ENCODE results near the gene GTF2F2.

Gene GTF2F2

DNA sequence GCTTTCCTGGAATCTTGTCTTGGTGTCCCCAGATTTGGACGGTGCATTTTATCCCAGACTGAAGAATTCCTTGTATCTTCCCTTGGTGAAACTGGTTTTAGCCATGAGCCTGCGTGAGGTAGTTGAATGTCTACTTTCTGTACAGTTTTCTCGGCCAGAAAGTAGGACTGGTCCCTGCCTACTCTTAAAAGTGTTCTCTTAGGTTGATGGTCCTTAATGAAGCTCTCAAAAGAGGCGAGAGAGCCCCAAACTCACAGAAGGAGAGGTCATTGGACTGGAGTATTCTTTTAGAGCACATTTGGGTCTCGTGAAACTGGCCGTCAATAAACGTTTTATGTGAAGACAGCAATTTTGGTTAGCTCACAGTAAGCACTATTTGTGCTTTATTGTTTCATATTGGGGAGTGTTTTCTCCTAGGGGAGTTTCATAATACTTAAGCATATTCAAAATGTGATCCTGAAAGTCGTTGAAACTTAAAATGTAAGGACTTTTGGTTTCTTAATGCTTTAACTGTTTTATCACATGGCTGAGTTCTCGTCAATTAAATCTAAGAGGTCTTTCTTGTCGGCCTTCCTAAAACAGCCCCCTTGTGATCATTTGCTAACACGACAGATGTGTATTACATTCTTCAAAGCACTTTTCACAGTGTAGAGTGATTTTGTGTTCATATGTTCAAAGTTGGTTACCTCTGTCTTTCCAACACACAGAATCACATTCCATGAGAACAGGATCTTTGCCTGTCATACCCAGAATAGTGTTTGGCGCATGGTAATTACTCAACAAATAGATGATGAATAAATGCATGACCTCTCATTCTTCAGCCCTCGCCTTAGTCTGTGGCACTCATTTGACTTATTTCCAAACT lies 889 bp downstream of the GTF2F2 start:
- no peak for DNase-seq (ENCODE audit: low spot score)

DNA sequence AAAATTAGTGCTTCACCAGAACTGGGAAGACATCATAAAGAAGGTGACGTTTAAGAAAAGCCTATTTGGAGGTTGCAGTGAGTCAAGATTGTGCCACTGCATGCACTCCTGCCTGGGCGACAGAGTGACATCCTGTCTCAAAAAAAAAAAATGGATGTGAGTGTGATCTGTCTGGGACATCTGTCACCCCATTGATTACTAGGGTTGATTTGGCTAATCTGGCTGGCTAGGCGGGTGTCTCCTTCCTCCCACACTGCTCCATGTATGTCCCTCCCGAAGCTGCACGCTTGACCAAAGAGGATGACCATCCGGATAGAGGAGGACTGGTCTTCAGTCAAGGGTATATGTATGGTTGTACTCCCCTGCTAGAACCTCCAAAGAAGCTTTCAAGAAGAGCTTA lies 2.6 kb downstream of the GTF2F2 start:
- no peak for DNase-seq (ENCODE audit: low spot score)

DNA sequence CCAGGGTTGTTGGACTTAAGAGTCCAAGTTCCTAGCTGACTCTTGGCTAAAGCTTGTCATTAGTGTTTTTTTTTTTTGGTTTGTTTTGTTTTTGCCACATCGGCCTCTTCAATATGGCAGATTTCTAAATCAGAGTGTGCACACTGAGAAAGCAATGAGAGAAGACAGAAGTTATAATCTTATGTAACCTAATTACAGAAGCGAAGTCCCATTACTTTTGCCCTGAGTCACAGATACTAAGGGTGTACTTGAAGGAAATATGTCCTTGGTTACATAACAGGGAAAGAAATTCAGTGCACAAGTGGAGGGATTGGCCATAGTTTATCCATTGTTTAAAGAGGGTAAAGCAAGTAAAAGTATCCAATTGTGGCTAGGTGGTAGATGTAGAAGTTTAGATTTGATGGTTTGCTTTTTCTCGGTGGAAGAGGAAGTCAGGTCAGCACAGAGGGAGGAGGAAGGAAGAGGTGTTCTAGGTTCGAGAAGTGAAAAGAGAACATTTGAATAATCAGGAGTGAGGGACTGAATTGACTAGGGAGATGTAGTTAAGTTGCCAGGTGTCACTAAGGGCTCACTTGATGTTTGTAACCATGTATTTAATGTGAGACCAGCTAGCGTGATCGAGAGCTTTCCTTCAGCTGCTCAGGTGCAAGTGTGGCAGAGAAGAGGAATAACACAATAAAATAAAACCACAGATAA lies 12.2 kb downstream of the GTF2F2 start:
- no peak for DNase-seq (ENCODE audit: low spot score)

DNA sequence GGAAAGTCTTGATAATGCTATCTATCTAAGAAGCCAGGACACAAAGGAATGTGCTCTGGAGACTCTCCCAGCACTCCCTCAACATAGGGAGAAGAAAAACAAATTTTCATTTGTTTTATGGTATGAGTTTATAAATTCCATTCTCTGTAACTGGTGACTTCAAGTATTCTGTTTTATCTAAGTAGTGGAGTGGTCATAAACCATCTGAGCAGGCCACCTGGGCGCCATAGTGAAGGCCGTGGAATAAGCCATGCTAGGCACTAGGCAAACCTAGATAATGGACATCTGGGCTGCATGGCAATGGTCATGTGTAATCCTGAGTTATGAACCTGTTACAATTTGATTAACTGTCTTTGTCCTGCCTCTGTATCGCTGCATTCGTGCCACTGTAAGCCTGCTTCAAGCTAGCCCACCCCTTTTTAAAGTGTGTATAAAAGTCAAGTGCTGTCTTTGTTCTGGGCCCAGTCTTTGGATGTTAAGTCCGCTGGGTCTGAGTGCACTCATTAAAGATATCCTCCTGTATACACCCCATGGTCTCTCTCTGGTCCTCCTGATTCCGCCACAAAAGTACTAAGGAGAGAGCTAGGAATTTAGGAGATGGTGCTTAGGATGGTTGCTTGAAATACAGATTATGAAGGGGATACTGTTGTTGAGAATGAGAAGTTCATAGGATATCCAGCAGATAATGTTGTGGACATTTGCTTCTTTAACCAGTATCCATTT lies 13.2 kb downstream of the GTF2F2 start:
- no peak for DNase-seq (ENCODE audit: low spot score)

DNA sequence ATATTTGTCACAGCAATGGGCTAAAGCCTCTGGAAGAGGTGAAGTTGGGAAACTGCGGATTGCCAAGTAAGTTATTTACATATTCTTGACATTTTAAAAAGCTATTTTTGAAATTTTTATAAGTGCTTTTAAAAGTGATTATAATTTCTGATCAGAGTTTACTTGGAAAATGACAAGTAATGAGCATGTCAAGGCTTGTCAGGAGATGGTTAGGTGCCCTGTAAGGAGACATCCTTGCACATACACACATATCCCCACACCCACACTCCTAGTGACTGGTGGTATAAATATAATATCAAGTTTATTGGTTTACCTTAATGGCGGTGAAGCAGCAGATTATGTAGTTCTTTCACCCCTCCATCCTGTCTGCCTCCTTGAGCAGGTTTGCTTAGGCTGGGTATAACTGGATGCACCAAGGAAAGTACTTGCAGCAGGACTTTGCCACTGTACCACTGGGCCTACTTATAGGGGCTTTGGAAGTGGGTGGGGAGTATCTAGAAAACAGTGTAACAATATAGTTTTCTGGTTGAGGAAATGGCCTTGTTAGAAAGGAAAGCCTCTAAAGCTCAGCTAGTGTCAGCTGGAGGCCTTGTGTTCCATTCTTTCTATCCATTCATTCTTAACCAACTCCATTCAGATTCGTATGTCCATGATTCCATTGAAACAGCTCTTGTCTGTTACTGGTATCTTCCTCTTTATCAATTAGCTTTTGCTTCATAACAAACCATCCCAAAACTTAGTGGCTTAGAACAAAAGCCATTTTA lies 16.6 kb downstream of the GTF2F2 start:
- DNase-seq (ENCODE audit: low spot score) = no peak

DNA sequence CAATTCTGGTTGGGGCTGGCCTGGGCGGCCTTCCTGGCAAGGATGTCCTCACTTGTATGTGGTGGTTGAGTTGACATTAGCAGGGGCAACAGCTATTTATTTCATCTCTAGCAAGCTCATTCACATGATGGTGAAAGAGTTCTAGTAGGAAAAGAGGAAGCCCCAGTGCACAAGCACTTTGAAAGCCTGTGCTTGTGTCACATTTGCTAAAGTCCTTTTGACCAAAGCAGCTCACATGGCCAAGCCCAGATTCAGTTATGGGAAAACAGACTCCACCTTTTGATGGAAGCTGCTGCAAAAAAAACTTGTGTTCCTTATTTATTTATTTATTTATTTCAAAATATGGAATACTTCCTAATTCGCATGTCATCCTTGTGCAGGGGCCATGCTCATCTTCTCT lies 17.2 kb downstream of the GTF2F2 start:
- no peak for DNase-seq (ENCODE audit: low spot score)

DNA sequence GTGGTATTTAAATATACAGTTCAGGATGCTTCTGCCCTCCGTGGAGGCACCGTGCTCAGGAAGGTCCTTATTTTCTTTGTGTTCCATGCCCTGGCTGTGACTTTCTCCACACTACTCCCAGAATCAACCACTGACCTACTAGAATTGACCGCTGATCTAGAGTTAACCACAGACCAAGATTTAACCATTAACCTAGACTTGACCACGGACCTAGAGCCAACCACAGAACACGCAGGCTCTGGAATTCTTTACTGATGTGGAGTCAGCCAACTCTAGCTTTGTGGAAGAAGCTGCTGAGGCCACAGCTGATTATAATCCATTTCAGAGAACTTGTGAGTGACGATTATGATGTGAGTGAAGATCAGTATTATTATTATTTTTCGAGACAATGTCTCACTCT lies 18.0 kb downstream of the GTF2F2 start:
- DNase-seq (ENCODE audit: low spot score) = no peak

DNA sequence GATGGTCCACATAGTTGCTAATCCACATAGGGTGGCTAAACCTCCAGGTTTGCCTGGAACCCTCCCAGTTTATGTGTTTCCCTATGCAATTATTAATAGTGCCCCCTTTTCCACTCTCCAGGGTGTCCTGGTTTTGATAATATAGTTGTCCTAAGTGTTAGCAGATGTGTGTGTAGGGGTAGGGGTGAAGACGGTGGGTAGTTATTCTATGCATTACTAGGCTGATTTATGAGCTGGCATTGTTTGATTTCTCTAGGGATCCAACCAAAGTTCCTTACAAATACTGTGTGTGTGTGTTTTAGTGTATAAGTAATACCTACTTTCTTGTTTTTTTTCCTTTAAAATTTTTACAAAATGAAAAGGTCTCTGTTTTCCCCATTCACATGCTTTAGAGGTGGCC lies 21.1 kb downstream of the GTF2F2 start:
- DNase-seq (ENCODE audit: low spot score) = no peak

DNA sequence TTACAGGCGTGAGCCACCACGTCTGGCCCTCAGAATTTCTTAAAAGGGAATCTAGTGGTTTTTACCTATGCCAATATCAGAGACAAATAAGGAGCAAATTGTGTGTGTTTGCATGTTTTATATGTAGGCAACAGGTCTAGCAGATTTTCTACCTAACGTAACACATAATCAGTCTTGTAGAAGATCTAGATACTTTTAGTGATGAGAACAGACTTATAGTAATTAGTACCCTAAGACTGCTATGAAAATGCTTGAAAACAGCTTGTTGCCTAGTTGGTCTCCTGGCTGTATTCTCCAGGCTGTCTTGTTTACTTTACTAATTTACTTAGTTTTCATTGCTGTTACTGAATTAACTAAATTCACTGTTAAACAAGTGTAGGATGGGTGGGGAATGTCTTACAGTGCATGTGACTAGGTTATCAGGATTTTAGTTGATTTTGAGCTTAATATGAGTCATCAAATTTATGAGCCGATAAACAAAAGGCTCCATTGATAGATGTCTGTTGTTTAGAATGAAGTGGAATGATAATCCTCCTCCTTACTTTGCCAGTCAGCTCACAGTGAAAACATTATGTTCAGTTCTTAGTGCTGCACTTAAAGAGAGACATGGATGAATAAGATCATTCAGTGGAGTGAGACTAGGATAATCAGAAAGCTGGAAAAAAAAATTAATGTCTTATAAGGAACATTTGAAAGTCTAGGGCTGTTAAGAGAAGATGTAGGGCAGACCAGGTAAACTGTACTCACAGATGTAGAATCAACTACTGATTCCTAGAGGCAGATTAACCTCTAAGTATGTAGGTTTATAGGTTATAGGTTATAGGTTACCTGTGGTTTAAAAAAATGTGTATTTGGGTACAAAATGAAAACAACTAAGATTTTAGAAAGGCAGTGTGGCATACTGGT lies 22.4 kb downstream of the GTF2F2 start:
- no peak for DNase-seq (ENCODE audit: low spot score)

DNA sequence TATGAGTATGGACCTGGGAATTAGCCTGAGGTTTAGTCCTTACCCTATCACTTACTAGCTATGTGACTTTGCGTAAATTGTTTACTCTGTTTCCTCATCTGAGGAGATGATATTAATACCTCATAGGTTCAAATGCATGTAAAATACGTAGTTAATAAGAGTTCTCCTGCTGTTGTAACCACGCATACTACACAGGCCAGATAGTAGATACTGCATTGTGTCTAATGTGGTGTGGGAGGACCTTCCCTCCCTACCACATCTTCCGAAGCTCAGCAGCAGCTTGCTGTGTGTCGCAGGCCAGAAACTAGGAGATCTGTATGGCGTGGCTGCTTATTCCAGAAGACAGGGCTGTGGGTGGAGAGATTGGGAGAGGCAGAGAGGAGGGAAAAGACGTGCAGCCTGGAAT lies 23.0 kb downstream of the GTF2F2 start:
- no peak for DNase-seq (ENCODE audit: low spot score)

DNA sequence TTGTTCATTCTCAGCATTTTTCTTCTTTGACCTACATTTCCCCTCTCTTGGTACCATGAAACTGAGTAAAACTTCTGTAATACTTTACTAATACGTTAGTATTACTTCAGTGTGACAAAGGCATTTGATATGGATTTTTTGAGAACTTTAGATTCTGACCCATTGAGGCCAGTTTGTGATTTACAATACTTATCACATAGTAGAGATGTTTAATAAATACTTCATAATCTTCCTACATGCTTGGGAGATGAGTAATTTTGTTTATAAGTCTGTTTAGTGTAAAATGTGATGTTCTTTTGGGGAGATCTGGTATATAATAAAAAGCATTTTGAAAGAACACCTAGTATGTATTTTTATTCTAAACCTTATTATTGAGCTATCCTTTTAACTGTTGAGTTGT lies 29.7 kb downstream of the GTF2F2 start:
- no peak for DNase-seq (ENCODE audit: low spot score)

DNA sequence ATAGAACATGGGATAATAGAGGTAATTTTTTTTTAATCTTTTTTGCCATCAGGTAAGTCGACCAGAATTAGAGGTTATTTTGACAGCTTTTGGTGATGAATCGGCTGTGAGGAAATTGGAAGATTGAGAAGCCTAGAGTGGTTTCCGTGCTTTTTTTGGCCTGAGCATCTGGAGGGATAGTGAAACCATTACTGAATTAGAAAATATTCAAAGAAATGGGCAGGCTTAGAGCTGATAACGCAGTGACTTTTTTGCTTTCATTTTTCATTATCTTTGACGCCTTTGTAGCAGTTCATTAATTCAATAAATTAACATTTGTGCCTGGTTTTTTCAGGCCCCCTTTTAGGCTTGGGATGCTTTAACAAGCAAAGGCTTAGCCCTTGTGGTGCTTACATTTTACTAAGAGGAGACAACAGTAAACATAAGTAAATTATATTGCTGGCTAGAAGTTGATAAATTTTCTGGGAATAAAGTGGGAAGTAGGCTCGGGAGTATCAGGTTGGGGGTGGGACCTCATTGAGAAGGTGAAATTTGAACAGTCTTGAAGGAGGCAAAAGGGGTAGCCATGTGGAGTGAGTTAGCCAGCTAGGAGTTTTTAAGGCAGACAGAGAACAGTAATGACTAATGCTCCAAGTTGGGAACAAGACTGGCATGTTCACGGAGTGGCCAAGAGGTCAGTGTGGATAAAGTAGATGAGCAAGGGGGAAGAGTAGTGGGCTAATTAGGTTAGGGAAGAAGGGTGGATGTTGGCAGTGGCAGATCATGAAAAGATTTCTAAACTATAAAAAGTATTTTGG lies 36.5 kb downstream of the GTF2F2 start:
- no peak for DNase-seq (ENCODE audit: low spot score)

DNA sequence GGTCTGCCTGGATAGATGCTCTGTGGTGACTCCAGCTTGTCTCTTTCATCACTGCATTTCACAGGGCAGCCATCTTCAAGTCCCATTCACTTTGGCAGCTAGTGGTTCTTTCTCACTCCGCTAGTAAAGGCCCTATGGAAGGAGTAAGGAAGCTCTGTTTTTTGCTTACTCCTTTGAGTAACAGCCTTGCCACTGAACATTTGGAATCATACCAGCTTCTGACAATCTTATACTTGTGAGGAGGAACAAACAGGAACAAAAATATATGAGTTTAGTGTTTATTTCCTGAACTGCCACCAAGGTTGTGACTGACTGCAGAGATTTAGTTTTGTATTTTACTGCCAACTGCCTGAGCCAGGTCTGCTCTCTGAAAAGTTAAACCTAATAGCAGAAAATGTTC lies 41.9 kb downstream of the GTF2F2 start:
- peak; percentile 24 for DNase-seq (ENCODE audit: low spot score)

DNA sequence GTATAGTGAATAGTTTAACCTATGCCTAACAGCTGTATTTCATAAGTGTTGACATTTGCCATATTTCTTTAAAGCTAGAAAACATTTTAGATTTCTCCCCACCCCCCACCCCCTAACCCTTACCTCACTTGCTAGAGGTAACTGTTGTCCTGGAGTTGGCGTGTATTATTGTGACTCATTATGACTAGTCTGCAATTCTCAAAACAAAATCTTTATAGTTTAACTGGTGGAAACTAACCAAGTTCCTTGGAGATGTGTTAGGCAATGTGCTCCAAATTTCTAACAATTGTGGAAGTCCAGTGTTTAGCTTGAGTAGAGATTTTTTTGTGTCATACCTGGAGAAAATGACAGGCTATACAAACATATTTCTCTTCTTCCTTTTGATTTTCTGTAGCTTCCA lies 42.5 kb downstream of the GTF2F2 start:
- DNase-seq (ENCODE audit: low spot score) = peak; percentile 77

DNA sequence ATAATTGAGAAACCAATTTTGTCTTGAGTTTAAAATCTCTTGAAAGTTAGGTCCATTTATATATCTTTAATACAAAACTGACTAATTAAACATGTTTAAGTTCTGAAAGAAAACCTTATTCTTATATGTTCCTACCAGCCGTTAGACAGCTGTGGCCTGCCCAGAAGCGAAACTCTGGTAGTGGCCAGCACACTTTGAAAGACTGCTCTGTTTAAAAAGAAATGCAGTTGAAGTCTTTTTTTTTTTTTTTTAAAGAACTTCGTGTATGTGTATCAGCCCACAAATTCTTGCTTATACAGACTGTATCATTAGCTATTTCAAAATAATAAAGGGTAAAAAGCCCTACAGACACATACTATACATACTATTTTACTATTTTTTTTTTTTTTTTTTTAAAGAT lies 46.5 kb downstream of the GTF2F2 start:
- DNase-seq (ENCODE audit: low spot score) = no peak

DNA sequence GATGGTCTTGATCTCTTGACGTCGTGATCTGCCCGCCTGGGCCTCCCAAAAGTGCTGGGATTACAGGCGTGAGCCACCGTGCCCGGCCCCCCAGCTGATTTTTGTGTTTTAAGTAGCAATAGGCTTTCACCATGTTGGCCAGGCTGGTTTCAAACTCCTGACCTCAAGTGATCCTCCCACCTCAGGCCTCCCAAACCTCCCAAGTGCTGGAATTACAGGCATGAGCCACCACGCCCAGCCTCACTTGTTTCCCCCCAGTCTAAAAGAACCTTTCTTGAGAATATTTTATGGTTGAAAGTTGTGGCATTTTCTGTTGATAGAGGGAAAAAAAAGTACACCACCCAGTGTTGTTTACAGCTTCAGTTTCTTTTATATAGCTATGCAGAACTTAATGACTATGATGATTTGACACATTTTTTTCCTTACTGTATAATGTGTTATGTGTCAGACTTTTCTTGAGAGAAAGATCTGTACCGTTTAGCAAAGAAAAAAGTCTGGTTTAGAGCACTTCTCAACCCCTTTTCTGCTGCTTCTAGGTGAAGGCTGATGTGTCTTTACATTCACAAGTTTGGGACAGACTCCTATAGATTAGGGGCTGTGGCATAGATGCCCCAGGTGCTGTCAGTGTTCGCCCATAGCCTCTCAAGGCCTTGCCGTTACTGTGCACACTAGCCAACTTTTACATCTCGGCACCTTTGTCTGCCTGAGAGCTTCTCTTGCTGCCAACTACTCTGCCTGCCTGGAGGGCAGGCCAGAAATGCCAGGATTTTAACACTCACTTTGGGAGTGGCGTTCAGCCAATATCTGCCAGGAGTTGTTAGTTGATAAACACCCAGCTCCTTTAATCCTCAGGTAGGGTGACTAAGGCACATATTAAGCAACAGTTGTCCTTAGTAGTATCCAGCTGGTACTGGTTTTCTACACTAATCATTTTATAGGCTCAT lies 47.6 kb downstream of the GTF2F2 start:
- DNase-seq (ENCODE audit: low spot score) = peak; percentile 5

DNA sequence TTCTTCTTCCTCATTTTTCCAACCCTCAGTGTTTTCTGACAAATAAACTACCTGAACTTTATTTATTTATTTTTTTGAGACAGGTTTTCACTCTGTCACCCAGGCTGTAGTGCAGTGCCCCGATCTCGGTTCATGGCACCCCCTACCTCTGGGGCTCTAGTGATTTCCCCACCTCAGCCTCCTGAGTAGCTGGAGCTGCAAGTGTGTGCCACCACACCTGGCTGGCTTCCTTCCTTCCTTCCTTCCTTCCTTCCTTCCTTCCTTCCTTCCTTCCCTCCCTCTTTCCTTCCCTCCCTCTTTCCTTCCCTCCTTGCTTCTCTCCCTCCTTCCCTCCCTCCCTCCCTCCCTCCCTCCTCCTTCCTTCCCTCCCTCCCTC lies 48.2 kb downstream of the GTF2F2 start:
- DNase-seq (ENCODE audit: low spot score) = no peak

DNA sequence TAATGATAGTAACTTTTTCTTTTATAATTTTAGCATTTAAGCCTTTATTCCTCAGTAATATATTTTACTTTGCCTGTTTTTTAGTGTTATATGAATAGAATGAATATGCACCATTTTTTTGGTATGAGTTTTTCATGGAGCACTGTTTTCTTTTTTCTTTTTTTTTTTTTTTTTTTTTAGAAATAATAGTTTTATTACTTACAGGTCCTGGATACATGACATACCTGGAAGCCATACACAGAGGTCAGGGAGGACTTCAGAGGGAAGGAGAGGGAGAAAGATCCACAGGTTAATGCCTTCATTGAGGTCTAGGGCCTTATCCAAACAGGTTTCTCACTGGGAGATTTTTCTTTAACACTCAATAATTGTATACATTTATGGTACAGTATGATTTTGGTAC lies 54.2 kb downstream of the GTF2F2 start:
- DNase-seq (ENCODE audit: low spot score) = no peak
